Measurements from ENCODE around the gene FKBP15.
A peak's percentile ranks its signal among the peaks of the same experiment; 100 is the strongest.

Gene FKBP15

DNA sequence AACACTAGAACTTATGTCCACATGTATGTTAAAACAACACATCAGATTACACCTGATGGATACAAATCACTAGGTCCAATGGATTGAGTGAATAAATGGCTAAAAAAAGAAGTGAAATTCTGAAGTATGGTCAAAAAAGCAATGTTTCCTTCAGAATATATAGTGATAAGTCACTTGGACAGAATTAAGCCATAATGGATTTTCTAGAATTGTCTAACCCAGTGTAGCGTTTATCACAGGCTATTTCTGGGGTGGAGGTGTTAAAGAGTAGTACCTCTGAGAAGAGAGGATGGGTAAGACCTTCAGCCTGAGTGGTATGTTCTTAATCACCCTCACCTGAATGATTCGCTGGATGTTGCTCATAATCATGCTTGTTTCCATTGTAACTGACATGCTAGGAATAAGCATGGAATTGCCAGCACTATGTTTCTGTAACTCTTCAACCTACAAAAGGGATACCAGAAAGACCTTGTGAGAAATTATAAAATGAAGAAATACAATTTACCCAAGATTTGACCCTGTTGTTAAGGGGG, 37.1 kb downstream of the FKBP15 start:
- no peak for DNase-seq (ENCODE audit: low read depth in 2 of 2)

DNA sequence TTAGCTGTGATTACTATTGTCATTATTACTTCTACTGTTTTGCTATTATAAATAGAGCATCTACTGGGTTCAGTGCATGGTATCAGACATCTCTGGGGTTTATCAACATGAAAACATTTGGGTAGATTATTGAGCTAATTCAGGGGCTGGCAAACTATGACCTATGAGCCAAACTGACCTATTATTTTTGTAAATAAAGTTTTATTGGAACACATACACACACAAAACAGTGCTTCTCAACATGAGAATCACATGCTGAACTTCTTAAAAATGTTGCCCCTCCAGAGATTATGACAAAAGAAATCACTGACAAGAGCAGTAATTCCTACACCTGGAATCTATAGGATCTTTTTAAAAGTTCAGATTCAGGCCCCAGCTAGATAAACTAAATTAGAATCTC, 39.9 kb downstream of the FKBP15 start:
- DNase-seq (ENCODE audit: low read depth in 2 of 2): no peak

DNA sequence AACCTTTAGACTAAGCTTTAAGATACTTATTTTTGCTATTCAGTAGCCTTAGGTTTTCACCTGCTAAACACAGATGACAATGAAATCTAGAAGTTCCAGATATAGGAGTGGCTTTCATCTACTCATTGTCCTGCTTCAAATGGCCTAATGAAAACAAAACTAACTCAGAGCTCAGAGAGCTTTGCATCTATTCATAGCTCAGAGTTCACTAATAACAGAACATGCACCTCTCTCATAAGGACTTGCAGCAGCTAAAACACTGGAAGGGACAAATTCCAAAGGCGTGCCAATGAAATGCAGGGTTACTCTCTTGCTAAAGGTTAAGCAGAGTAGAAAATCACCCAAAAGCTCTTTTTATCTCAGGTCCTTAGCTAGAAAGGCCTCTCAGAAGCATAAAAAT, 41.2 kb downstream of the FKBP15 start:
- DNase-seq (ENCODE audit: low read depth in 2 of 2): no peak

DNA sequence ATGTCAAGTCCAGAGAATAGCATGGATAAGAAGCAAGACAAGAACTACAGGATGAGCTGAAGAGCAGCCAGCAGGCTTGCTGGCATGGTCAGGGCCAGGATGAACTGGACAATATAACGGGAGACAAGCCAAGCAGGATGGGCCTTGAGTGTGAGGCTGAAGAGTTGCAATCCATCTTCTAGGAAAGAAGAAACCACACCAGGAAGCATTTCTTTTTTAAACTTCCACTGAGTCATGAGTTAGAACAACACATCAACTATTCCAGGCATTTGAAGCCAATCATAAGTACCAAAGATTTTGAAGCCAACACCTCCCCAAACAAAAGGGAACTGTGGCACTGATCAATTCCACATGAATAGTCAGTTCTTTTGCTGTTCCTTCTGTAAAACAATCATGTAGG, 43.0 kb downstream of the FKBP15 start:
- no peak for DNase-seq (ENCODE audit: low read depth in 2 of 2)

DNA sequence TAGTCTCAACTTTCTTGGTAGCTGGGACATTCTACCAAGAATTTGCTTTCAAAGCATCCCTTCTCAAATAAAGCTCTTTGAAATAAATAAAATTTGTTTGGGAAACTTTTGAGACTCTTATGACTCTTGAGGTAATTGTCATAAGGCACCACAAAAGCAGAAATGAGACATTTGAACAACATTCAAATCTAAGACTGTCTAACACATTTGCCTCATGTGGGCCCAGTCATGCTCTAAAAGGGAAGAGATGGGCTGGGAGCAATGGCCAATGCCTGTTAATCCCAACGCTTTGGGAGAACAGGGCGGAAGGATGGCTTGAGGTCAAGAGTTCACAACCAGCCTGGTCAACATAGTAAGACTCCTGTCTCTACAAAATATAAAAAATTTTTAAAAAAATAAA, 43.8 kb downstream of the FKBP15 start:
- no peak for DNase-seq (ENCODE audit: low read depth in 2 of 2)

DNA sequence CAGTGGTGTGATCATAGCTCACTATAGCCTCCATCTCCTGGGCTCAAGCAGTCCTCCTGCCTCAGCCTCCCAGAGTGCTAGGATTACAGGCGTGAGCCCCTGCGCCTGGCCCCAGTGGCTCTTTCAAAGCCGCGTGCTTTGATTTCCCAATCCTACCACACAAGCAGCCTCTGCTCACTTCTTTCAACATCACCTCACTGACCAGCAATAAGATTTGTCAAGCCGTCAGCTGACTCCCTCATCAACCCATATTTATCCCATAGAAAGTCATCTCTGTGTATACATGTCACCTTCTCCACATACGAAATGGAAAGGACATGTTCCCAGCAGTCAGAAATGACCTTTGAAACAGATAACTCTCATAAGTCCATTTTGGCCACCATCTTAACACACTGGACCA, 44.3 kb downstream of the FKBP15 start:
- DNase-seq (ENCODE audit: low read depth in 2 of 2): no peak

DNA sequence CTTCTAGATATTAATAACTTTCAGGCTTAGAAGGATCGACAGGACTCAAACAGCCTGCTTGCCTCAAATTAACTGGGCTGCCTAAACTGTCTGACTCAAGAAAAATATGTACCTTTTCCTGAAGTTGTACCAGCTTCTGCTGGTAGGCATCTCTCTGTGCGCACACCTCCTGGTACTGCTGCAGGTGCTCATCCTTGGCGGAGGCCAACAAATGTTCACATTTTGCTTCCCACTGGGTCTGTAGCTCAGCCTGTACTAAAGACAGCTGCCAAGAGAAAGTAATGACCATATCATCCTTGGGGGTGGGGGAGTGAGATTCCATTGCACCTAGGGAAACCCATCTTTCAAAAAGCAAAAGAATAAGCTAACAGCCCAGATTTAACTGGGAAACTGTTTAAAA, 47.7 kb downstream of the FKBP15 start:
- DNase-seq (ENCODE audit: low read depth in 2 of 2): no peak

DNA sequence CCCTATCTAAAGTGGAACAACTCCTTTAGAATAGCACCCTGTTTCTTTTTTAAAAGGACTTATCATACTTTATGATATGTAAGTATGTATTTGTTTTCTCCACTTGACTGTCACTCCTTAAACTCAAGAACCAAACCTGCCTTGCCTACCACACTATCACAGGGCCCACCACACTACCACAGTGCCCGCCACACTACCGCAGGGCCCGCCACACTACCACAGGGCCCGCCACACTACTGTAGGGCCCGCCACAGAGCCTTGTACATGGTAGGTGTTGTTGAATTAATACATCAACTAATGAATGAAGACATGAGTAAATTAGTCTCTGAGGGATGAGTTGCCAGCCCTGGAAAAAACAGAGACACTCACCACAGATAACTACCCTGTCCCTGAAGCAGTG, 52.3 kb downstream of the FKBP15 start:
- no peak for DNase-seq (ENCODE audit: low read depth in 2 of 2)

DNA sequence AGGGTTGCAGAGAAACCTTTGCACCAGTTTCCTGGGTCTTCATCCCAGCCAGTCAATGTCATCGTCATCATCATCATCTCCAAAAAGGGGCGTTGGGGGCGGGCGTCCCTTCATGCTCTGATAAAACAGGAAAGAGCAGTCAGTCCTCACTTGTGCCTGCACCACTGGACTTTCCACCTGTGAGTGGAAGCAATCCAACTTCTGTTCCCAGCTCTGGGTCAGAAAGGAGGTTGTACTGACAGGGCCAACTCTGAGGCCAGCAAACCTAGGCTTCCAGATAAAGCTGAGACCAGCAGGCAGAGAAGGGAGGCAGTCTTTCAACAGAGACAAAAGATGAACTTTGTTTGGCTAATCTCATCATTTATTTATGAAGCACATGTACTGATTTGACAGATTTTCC, 55.0 kb downstream of the FKBP15 start:
- DNase-seq (ENCODE audit: low read depth in 2 of 2): no peak

DNA sequence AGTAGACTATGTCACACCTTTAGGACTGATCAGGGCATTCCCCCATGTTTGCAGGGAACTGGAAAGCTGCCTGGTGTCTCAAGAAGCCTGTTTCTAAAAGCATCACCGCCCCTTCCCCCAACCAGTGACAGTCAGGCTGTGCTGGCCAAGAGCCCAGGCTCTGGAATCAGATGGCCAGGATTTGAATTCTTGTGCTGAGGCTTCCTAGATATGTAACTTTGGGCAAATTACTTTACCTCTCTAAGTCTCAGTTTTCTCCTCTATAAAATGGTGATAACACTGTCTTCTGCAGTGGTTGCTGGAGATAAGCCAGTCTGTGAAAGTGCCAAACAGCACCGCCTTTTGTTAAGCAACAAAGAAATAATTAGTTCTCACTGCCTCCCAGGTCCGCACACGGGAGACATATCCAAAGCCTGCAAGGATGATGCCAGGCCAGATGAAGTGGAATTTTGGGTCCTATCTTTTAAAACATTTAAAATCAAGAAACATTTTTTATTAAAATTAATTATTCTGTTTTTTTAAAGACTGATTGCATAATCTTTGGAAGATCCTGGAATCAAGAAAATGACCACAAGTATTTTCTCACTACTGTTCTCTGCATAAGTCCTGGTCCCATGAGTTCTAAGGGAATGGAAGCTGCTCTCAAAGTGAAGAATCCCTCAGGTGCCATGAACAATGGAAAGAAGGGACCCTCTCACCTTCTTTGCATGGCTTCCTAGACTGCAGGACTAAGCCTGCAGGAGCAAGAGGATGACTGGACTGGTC, 56.4 kb downstream of the FKBP15 start:
- DNase-seq (ENCODE audit: low read depth in 2 of 2): no peak

DNA sequence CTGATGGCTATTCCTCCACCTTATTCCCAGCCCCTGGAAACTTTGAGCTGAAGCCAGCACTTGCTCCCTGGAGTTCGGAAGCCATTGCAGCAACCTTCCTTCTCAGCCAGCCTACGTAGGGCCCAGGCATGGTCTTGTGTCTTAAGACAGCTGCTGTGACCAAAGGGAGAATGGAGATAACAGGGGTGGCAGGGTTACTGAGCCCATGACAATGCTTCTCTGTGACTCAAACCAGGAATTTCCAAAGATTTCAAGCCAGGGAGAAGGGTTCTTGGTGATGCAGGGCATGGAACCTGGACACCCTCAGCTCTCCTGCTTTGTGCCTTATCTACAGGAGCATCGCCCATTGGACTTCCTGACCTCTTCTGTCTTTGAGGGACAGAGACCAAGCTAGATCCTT, 58.1 kb downstream of the FKBP15 start:
- no peak for DNase-seq (ENCODE audit: low read depth in 2 of 2)

DNA sequence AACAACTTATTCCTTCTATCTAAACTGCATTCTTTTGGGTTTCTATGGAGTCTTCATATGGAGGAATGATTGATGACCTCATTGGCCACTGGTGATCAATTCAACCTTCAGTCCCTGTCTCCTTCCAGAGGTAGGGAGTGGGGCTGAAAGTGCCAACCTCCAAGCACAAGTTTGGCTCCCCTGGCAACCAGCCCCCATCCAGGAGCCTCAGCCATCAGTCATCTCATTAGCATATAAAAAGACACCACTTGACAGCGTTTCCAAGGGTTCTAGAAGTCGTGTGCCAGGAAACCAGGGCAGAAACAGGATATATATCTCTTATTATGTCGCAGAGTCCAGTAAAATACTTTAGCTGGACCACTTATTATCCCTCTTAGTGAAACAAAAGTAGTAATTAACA, 60.5 kb downstream of the FKBP15 start:
- DNase-seq (ENCODE audit: low read depth in 2 of 2): no peak

DNA sequence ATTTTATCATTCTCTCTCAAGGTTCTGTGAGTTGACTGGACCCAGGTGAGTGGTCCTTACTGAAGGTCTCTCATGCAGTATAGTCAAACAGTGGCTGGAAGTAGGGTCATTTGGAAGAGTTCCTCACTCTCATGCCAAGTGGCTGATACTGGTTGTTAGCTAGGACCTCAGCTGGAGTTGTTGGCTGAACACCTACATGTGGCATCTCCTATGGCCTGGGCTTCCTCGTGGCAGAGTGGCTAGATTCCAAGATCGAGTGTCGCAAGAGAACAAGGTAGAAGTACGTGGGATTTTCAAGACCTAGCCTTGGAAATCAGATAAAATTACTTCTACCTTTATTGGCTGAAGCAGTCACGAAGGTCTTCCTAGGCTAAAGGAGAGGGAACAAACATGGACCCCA, 62.6 kb downstream of the FKBP15 start:
- DNase-seq (ENCODE audit: low read depth in 2 of 2): no peak

DNA sequence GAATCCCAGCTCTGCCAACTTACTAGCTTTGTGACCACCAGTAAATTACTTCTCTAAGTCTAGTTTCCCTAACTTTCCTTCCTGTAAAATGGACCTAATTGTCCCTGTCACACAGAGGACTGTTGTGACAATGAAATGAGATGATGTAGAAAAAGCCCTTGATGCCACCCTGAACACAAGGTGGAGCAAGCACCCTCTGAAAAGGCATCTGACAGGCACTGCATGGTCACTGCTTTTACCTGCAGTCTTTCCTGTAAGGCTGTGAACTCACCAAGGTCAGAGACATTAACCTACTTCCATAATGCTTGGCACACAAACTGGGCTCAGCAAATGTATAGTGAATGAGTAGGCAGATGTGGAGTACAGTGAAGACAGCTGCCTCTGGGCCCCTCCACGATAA, 64.2 kb downstream of the FKBP15 start:
- no peak for DNase-seq (ENCODE audit: low read depth in 2 of 2)

DNA sequence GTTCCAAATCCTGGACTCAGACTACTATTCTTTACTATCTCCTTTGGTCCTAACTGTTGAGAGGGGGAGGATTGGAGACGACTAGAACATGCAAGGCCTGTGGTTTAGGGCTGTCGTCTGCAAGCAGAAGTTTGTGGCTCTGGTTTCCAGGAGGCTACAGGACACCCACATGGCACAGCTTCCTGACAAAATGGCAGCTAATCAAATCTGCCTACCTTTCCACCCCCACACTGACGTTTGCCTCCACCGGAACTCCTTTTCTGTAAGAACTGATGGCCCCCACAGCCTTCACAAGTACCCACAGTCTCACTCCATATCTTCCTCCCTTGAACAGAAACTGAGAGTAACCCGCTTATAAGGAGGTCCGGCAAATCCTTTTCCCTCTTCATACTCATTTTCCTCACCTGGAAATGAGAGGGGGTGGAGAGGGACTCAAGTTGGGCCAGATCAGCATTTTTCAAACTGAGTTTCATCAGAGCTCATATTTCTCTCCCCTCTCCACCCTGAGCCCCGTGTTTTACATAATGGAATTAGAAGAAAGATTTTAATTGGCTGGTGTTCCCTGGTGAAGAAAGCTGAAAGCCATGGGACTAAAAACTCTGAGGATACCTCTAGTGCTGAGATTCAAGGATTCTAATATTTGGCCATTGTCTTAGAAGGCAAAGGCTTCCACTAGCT, 65.0 kb downstream of the FKBP15 start:
- no peak for DNase-seq (ENCODE audit: low read depth in 2 of 2)

DNA sequence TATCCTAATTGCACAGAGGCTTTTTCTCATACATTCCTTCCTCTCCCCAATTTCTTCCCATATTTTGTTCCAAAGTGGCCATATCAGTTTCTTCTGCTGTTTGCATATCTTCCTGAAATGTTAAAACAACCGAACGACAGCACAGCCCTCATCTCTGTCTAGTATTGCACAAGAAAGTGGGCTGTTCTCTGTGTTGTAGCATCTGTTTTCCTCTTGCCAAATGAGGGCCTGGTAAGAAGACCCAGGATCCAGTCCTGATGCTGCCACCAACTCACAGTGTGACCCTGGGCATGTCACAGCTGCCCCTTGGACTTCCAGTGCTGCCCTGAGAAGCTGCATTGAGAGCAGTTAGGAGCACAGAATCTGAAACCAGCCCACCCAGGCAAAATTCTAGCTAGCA, 66.1 kb downstream of the FKBP15 start:
- DNase-seq (ENCODE audit: low read depth in 2 of 2): no peak

DNA sequence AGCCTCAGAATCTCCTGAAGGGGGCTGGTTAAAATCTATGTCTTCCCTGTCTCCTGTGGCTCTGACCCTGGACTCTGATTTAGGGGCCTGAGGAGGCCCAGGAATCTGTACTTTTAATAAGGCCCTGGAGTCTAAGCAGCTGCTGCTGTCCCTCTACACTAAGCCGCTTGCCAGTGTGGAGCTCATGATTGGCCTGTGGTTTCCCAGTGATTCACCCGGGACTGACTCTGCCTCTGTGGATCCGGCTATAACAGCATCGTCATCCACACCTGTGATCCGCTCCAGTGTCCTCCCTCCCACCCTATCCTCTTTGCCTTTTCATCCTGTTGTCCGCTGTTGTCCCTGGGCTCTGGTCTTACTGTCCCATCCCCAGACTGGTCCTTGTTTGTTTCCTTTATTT, 66.6 kb downstream of the FKBP15 start:
- DNase-seq (ENCODE audit: low read depth in 2 of 2): no peak

DNA sequence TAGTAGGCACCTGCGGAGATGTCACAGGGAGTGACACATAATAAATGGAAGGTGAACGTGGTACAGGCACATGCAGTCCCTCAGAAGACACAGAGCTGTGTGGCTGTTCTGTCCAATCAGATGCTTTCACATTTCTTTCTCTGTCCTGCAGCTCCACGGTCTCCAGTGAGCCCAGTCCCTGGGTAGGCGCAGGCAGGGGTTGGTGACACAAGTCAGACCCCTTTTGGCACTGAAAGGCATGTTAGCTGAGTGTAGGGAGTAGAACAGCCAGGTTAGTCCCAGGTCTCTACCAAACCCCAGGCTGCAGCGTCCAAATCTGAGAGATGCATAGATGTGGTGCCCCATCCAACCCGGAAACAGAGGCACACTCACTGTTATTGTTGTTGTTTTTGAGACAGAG, 67.5 kb downstream of the FKBP15 start:
- DNase-seq (ENCODE audit: low read depth in 2 of 2): no peak

DNA sequence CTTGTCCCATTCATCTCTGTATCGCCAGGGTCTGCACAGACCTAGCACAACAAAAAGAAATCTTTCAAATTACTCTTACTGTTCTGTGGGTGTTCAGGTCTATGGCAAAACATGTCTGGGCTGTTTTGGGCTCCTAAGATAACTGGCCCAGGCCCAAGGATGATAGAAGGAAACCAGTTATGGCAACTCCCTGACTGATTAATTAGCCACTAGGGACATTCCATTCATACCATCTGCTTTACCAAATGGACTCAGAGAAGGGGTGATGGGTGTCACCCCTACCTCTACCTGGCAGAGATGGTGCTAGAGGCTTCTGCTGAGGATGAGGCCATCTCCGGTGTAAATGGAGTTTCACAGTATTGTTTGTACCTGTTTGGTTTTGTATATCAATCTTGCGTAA, 68.4 kb downstream of the FKBP15 start:
- no peak for DNase-seq (ENCODE audit: low read depth in 2 of 2)

DNA sequence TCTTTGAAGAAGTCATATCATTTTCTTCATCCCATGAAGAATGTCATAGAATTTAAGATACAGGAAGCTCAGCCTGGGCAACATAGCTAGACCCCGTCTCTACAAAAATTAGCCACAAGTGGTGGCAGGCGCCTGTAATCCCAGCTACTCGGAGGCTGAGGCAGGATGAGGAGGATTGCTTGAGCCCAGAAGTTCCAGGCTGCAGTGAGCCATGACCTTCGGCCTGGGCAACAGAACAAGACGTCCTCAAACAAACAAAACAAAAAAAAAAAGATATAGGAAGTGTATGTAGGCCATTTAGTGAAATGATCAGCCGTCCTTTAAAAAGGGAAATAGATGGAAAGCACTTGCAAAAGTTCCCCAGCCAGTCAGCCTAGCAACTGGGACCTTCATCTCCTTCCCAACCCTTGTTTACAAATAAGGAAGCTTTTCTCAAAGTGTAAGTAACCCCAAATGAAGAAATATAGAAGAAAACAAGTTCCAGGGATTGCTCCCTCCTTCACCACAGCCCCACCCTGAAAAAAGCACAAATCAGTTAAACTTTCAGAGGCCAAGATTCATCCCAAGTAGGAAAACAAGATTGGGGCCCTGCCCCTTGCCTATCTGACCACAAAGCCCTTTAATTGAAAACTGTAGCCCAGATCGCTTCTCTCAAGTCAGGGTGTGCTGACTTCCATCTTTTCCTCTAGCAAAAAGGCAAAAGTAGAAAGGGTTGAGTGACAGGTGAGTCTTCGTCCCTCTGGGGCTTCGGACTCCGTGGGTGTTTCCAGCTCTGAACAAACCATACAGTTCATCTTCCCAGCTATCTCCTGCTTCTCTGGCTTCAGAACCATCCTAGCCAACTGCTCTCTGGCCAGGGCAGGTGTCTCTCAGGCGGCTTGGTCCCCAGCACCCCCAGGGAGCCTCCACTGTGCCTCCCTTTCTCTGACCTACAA, 69.1 kb downstream of the FKBP15 start:
- no peak for DNase-seq (ENCODE audit: low read depth in 2 of 2)

DNA sequence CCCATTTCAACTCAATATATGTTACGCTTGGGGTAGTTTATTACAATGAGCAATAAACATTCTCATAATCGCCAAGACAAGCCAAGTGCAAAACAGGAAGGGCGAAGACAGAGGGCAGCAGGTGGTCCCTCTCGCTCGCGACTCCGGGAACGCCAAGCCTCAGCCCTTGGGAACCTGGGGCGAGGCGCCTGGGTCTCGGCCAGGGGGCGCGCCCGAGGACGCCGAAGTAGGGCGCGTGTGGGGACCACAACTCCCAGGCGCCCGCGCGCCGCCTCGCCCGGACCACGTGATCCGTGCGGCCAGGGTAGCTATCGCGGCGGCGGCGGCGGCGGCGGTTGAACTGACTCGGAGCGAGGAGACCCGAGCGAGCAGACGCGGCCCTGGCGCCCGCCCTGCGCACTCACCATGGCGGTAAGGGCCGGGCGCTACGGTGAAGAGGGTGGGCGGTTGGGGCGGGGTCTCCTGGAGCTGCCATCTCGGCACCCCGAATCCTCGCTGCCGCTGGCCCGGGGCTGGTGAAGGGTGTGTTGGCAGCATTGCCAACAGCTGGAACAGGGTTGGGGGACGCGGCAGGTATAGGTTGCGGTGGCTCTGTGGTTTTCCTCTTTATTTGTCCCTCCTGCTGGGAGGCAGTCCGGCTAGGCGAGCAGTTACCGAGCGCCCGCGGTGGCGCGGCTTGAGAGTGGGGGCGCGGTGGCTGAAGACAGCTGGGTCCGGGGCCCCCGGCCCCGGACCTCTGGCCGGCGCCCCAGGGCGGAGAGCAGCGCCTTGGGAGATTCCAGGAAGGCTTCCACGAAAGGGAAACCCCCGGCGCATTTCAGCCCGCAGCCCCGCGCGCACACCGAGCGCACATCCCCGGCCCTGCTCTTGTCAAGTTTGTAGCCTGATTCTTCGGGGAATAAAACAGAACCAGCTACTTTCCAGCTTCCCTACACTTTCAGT, 70.1 kb downstream of the FKBP15 start, which contains the start of gene SLC31A2:
TSS of gene SLC31A2 (plus strand) at position 338 of the 942 bp plus-strand sequence. CDS start at position 406, 68 bp downstream.
- DNase-seq (ENCODE audit: low read depth in 2 of 2): peak; percentile 71 to 72

Data from stimulated activated CD8-positive, alpha-beta memory T cell treated with anti-CD3 and anti-CD28 coated beads, Interleukin-2, amount 100 ng/mL, for 1 hour (primary cell).